Lung (tissue), 12 donors: ENCODE results near the gene BASP1. TPM values are rescaled to one million over a fixed set of nuclear protein-coding genes. Genes with fewer than 3 reads are reported as not detected.
A peak's percentile ranks its signal among the peaks of the same experiment; 100 is the strongest.

Source experiments
- ATAC-seq: fragments of 200-7000 bp; cut with Tn5 transposase; one replicate; pipeline ENCODE4 v1.9.1; 2020; ENCODE audit warnings: moderate number of reproducible peaks; ENCODE audit not compliant: insufficient read depth, low FRiP score
- DNase-seq, 3 donors: peaks; one replicate each; pipeline ENCODE4 v3.0.0-alpha.2; 2013 to 2017
- H3K27ac ChIP-seq, 2 donors: one replicate each; pipeline ENCODE4 v1.5.1; 2013; ENCODE audit warnings: mild to moderate bottlenecking in 2 of 2, moderate library complexity in 2 of 2, control low read depth in 1 of 2, inconsistent platforms in 1 of 2, low read depth in 1 of 2, low read length in 1 of 2
- H3K27me3 ChIP-seq, 3 donors: one replicate each; pipeline ENCODE4 v1.5.1; 2013; ENCODE audit warnings: low read length in 2 of 3; ENCODE audit not compliant: control insufficient read depth in 3 of 3, insufficient read depth in 3 of 3
- H3K36me3 ChIP-seq, 4 donors: one replicate each; pipeline ENCODE4 v1.5.1; 2013; ENCODE audit warnings: low read length in 4 of 4, mild to moderate bottlenecking in 1 of 4, moderate library complexity in 1 of 4; ENCODE audit not compliant: control insufficient read depth in 4 of 4, insufficient read depth in 4 of 4
- H3K4me1 ChIP-seq, 5 donors: one replicate each; pipeline ENCODE4 v1.5.1; 2013; ENCODE audit warnings: low read length in 5 of 5, mild to moderate bottlenecking in 2 of 5, moderate library complexity in 1 of 5; ENCODE audit not compliant: control insufficient read depth in 5 of 5, insufficient read depth in 5 of 5
- H3K4me3 ChIP-seq: one replicate; pipeline ENCODE4 v1.5.1; 2013; ENCODE audit warnings: mild to moderate bottlenecking, control low read depth, moderate library complexity
- H3K9ac ChIP-seq, 2 donors: one replicate each; pipeline ENCODE4 v1.5.1; 2013; ENCODE audit warnings: low read length in 2 of 2, control low read depth in 1 of 2; ENCODE audit not compliant: insufficient read depth in 1 of 2
- H3K9me3 ChIP-seq, 4 donors: one replicate each; pipeline ENCODE4 v1.5.1; 2013; ENCODE audit warnings: low read length in 3 of 4, mild to moderate bottlenecking in 1 of 4, moderate library complexity in 1 of 4; ENCODE audit not compliant: control insufficient read depth in 4 of 4, insufficient read depth in 3 of 4
- WGBS, 2 donors: extraction: QIAGEN DNeasy Blood & Tissue Kit; methylation state at CpG; one replicate each; pipeline ENCODE4 v1.1.7; 2013; 5-methylcytosine and 5-hydroxymethylcytosine counted together
- polyA plus RNA-seq, 2 donors: library from polyadenylated mRNA; stranded (reverse); fragments of 200-250 nt; gene quantifications; one replicate each; pipeline ENCODE4 v1.2.1, GENCODE V29; 2013
- total RNA-seq, 2 donors: library from RNA; depleted of rRNA in 1 of 2; stranded (reverse); fragments of >200 nt in 1 of 2; gene quantifications; one replicate each; pipeline ENCODE4 v1.2.1, GENCODE V29; 2014 to 2021
- TF ChIP-seq, protein P1 (sequence below): IDR thresholded peaks from 2 replicates; pipeline ENCODE4 v1.5.1; 2012; ENCODE audit warnings: mild to moderate bottlenecking; ENCODE audit errors: control extremely low read depth, extremely low read depth
- donor health status: control.
- donor health status: control.
- donor health status: Bipolar disorder and iron deficiency.
- donor health status: healthy.
- donor health status: DM: yes; HTN: yes; CAD: no.

The BASP1 gene
- total and polyA plus RNA-seq, 4 donors = 12.7 to 118 (median 33.2) TPM

GRCh38 chr5:17312358-17312757 is 94.9 kb downstream of the BASP1 start:
- 48 to 69% methylated on average over 4 of the region's 4 CpGs for WGBS, 2 donors
- TF ChIP-seq, protein P1, sequence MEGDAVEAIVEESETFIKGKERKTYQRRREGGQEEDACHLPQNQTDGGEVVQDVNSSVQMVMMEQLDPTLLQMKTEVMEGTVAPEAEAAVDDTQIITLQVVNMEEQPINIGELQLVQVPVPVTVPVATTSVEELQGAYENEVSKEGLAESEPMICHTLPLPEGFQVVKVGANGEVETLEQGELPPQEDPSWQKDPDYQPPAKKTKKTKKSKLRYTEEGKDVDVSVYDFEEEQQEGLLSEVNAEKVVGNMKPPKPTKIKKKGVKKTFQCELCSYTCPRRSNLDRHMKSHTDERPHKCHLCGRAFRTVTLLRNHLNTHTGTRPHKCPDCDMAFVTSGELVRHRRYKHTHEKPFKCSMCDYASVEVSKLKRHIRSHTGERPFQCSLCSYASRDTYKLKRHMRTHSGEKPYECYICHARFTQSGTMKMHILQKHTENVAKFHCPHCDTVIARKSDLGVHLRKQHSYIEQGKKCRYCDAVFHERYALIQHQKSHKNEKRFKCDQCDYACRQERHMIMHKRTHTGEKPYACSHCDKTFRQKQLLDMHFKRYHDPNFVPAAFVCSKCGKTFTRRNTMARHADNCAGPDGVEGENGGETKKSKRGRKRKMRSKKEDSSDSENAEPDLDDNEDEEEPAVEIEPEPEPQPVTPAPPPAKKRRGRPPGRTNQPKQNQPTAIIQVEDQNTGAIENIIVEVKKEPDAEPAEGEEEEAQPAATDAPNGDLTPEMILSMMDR = no peak
- H3K36me3 ChIP-seq = no peaks in the 10 kb centered on the region
- peak in 2 of 3 donors; percentile 44 to 62 for DNase-seq
- peaks cover 0 to 17% (median 0%) of the 10 kb centered on the region in 5 donors for H3K4me1 ChIP-seq
- H3K4me3 ChIP-seq = no peak overlapping the region
- no peak overlapping the region for H3K27ac ChIP-seq
- H3K27me3 ChIP-seq = no peaks in the 10 kb centered on the region
- H3K9ac ChIP-seq = no peak overlapping the region
- H3K9me3 ChIP-seq = no peaks in the 10 kb centered on the region
- ATAC-seq = peak; percentile 69

DNA sequence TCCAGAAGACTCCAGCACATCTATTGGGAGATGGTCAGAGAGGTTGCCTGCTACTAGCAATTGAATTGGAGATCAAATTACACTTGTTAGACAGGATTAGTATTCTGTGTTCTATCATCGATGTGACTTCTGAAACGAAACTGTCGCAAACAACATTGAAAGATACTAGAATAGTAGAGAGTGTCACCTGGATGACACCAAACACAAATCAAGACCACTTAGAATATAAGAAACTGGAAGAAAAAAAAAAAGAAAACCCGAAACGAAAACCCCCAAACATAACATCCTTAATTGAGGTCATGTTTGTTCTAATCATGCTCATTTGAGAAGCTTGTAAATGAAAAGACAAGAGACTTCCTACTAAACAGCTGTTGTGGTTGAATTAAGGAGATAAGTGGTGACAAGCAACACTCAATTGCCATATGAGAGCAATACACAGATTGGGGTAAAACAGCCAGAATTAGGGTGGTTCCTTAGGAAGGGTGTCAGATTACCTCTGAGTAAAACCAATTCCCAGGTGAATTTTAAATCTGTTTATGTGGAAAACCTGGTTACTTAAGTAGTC is 97.6 kb downstream of the BASP1 start:
- WGBS, 2 donors = 58 to 74% methylated on average over 5 of the region's 5 CpGs
- H3K36me3 ChIP-seq = no peaks in the 10 kb centered on the region

DNA sequence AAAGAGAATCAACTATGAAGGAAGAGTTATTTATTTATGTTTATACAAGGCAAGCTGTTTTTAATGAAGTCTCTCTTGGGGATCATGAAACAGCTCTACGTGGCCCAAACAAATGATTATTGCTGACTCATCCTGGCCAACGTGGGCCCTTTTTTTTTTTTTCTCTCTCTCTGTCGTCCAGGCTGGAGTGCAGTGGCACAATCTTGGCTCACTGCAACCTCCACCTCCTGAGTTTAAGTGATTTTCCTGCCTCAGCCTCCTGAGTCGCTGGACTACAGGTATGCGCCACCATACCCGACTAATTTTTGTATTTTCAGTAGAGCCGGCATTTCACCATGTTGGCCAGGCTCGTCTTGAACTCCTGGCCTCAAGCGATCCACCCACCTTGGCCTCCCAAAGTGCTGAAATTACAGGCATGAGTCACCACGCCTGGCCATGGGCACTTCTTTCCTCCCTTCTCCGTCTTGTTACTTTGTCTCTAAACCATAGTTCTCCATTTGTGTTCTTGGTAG is 98.3 kb downstream of the BASP1 start:
- H3K4me3 ChIP-seq = no peak overlapping the region
- H3K27me3 ChIP-seq = no peaks in the 10 kb centered on the region
- no peak overlapping the region for H3K9ac ChIP-seq
- no peak for ATAC-seq
- 60 to 66% methylated on average over 11 of the region's 11 CpGs for WGBS, 2 donors
- TF ChIP-seq, protein P1 = no peak
- H3K4me1 ChIP-seq = peaks cover 0 to 19% (median 0%) of the 10 kb centered on the region in 5 donors
- peak in 2 of 3 donors; percentile 70 to 78 for DNase-seq
- H3K9me3 ChIP-seq = no peaks in the 10 kb centered on the region
- no peak overlapping the region for H3K27ac ChIP-seq
- H3K36me3 ChIP-seq = no peaks in the 10 kb centered on the region

More for the DNA sequence above, 97.6 kb downstream of the BASP1 start:
- no peak overlapping the region for H3K9ac ChIP-seq
- TF ChIP-seq, protein P1 = no peak
- ATAC-seq = no peak
- DNase-seq = peak in 2 of 3 donors; percentile 50 to 57
- H3K4me1 ChIP-seq = peaks cover 0 to 19% (median 0%) of the 10 kb centered on the region in 5 donors
- no peaks in the 10 kb centered on the region for H3K9me3 ChIP-seq
- no peaks in the 10 kb centered on the region for H3K27me3 ChIP-seq
- H3K27ac ChIP-seq = no peak overlapping the region
- H3K4me3 ChIP-seq = no peak overlapping the region
